H1 (cell line): ENCODE measurements around the gene CCDC88C. TPM values are rescaled to one million over a fixed set of nuclear protein-coding genes. Genes with fewer than 3 reads are reported as not detected.
"Not testable (repeated sequence)": the region's sequence is repeated elsewhere in the genome, so short reads cannot be mapped to it uniquely, and the experiment has no call there.

Experiments used
- CTCF ChIA-PET: fragments of 300-600 bp; sonication (Branson Sonifier 250); formaldehyde crosslinking; loops from one replicate; lab custom pipeline; 2021; ENCODE audit not compliant: partially characterized antibody; lab: Charles Lee
- POLR2A ChIA-PET: fragments of 300-600 bp; sonication (Branson Sonifier 250); formaldehyde crosslinking; loops from one replicate; lab custom pipeline; 2021; ENCODE audit warnings: inconsistent platforms; ENCODE audit not compliant: partially characterized antibody; lab: Charles Lee
- DNase-seq, 2 experiments: peaks; one replicate each; pipeline versions ENCODE4 v3.0.0 to v3.0.0-alpha.2; 2010 to 2022; ENCODE audit warnings: low spot score in 2 of 2, low read depth in 1 of 2, mixed read lengths in 1 of 2
- FAIRE-seq: peaks from 2 replicates; lab custom pipeline; 2011; peaks lifted over from hg19 to GRCh38; lab: Jason Lieb, UNC
- H2AFZ ChIP-seq: 2 replicates; pipeline ENCODE4 v1.8.1; 2012; ENCODE audit warnings: low read length, inconsistent platforms
- H2AK5ac ChIP-seq: 2 replicates; pipeline ENCODE4 v1.6.1; 2013; ENCODE audit warnings: low read depth, low read length
- H2BK120ac ChIP-seq: replicated peaks from 2 replicates; pipeline ENCODE3; 2013; ENCODE audit warnings: low read depth, low read length, inconsistent platforms
- H2BK12ac ChIP-seq: 2 replicates; pipeline ENCODE4 v1.6.1; 2013; ENCODE audit warnings: low read depth, low read length
- H2BK15ac ChIP-seq: 2 replicates; pipeline ENCODE4 v1.6.1; 2013; ENCODE audit warnings: low read length
- H2BK20ac ChIP-seq: 2 replicates; pipeline ENCODE4 v1.6.1; 2013; ENCODE audit warnings: low read length
- H2BK5ac ChIP-seq: 2 replicates; pipeline ENCODE4 v1.6.1; 2013; ENCODE audit warnings: low read depth, low read length
- H3K14ac ChIP-seq: 2 replicates; pipeline ENCODE4 v1.6.1; 2013; ENCODE audit warnings: inconsistent platforms; ENCODE audit not compliant: insufficient read length
- H3K18ac ChIP-seq: 2 replicates; pipeline ENCODE4 v1.6.1; 2013; ENCODE audit warnings: low read length; ENCODE audit errors: extremely low read depth
- H3K23ac ChIP-seq: 2 replicates; pipeline ENCODE4 v1.6.1; 2013; ENCODE audit warnings: inconsistent platforms; ENCODE audit not compliant: insufficient read length
- H3K23me2 ChIP-seq: 2 replicates; pipeline ENCODE4 v1.6.1; 2013; ENCODE audit warnings: low read depth, low read length
- H3K27ac ChIP-seq: 2 replicates; pipeline ENCODE4 v1.6.1; 2011; ENCODE audit warnings: low read depth, low read length, inconsistent platforms
- H3K27me3 ChIP-seq, 4 experiments: replicated peaks in 1 of 4; 1 replicate in 1 of 4; 2 replicates in 3 of 4; pipeline versions ENCODE4 v1.6.1 to v1.8.1; 2011 to 2013; ENCODE audit warnings: low read length in 3 of 4, mild to moderate bottlenecking in 3 of 4, inconsistent platforms in 2 of 4, mixed read lengths in 2 of 4, moderate library complexity in 1 of 4; ENCODE audit not compliant: control insufficient read depth in 3 of 4, insufficient read depth in 3 of 4; ENCODE audit errors: extremely low read depth in 1 of 4
- H3K36me3 ChIP-seq, 4 experiments: 2 replicates each; pipeline versions ENCODE4 v1.6.1 to v1.8.1; 2011 to 2013; ENCODE audit warnings: mild to moderate bottlenecking in 4 of 4, low read length in 3 of 4, moderate library complexity in 2 of 4, control low read depth in 1 of 4, inconsistent platforms in 1 of 4; ENCODE audit not compliant: insufficient read depth in 4 of 4, control insufficient read depth in 2 of 4
- H3K4ac ChIP-seq: replicated peaks from 2 replicates; pipeline ENCODE3; 2013; ENCODE audit warnings: low read length, low read depth, mixed read lengths, inconsistent platforms; ENCODE audit not compliant: insufficient read length
- H3K4me1 ChIP-seq, 4 experiments: replicated peaks in 1 of 4; 1 replicate in 1 of 4; 2 replicates in 3 of 4; pipeline versions ENCODE4 v1.6.1 to v1.8.1; 2011 to 2013; ENCODE audit warnings: low read length in 3 of 4, inconsistent platforms in 2 of 4, mixed read lengths in 1 of 4; ENCODE audit not compliant: insufficient read depth in 4 of 4, control insufficient read depth in 3 of 4
- H3K4me2 ChIP-seq, 2 experiments: 2 replicates each; pipeline versions ENCODE4 v1.6.1 to v1.8.1; 2011 to 2013; ENCODE audit warnings: low read depth in 2 of 2, low read length in 2 of 2, control low read depth in 1 of 2, inconsistent platforms in 1 of 2, mild to moderate bottlenecking in 1 of 2; ENCODE audit not compliant: insufficient read depth in 1 of 2
- H3K4me3 ChIP-seq, 4 experiments: fragments of 200-600, 300-600 bp in 1 of 4; sonication (generic), shearing (Covaris generic), sonication (Bioruptor Twin) in 1 of 4; 2 replicates each; pipeline versions ENCODE4 v1.5.1 to v1.8.1; 2011 to 2016; ENCODE audit warnings: low read length in 4 of 4, low read depth in 3 of 4, control low read depth in 2 of 4, inconsistent platforms in 2 of 4, mild to moderate bottlenecking in 2 of 4, mixed read lengths in 1 of 4, moderate library complexity in 1 of 4; ENCODE audit not compliant: insufficient read depth in 2 of 4; ENCODE audit errors: extremely low read depth in 1 of 4
- H3K56ac ChIP-seq: replicated peaks from 2 replicates; pipeline ENCODE3; 2013; ENCODE audit warnings: low read depth, mild to moderate bottlenecking, mixed read lengths, low read length, inconsistent platforms; ENCODE audit not compliant: insufficient read length
- H3K79me1 ChIP-seq: 2 replicates; pipeline ENCODE4 v1.6.1; 2013; ENCODE audit warnings: low read depth, low read length, control low read depth
- H3K79me2 ChIP-seq, 2 experiments: 2 replicates each; pipeline versions ENCODE4 v1.6.1 to v1.8.1; 2012 to 2013; ENCODE audit warnings: low read length in 2 of 2, mild to moderate bottlenecking in 2 of 2, inconsistent platforms in 1 of 2; ENCODE audit not compliant: insufficient read depth in 2 of 2, control insufficient read depth in 1 of 2
- H3K9ac ChIP-seq, 4 experiments: replicated peaks in 1 of 4; 1 replicate in 1 of 4; 2 replicates in 3 of 4; pipeline versions ENCODE4 v1.6.1 to v1.8.1; 2011 to 2013; ENCODE audit warnings: low read depth in 3 of 4, low read length in 3 of 4, control low read depth in 2 of 4, mild to moderate bottlenecking in 2 of 4, moderate library complexity in 2 of 4, inconsistent platforms in 1 of 4; ENCODE audit errors: extremely low read depth in 1 of 4
- H3K9me3 ChIP-seq, 2 experiments: 2 replicates each; pipeline versions ENCODE4 v1.6.1 to v1.8.1; 2012 to 2013; ENCODE audit warnings: mild to moderate bottlenecking in 2 of 2, moderate library complexity in 2 of 2, control low read depth in 1 of 2, inconsistent platforms in 1 of 2, low read depth in 1 of 2, low read length in 1 of 2, mixed read lengths in 1 of 2; ENCODE audit not compliant: insufficient read depth in 2 of 2
- H4K20me1 ChIP-seq, 2 experiments: replicated peaks in 1 of 2; 2 replicates each; pipeline versions ENCODE3 to v1.8.1; 2011 to 2013; ENCODE audit warnings: inconsistent platforms in 2 of 2, low read length in 2 of 2, mild to moderate bottlenecking in 1 of 2; ENCODE audit not compliant: insufficient read depth in 2 of 2, control insufficient read depth in 1 of 2
- H4K5ac ChIP-seq: 2 replicates; pipeline ENCODE4 v1.6.1; 2013; ENCODE audit warnings: low read length, low read depth, mixed read lengths, inconsistent platforms; ENCODE audit not compliant: insufficient read length
- H4K8ac ChIP-seq: 2 replicates; pipeline ENCODE4 v1.8.0; 2013; ENCODE audit warnings: mild to moderate bottlenecking, moderate library complexity, low read length, inconsistent platforms; ENCODE audit not compliant: insufficient read depth; ENCODE audit errors: extremely low read depth
- H4K91ac ChIP-seq: replicated peaks from 2 replicates; pipeline ENCODE3; 2013; ENCODE audit warnings: low read length, mixed read lengths, inconsistent platforms; ENCODE audit not compliant: insufficient read length
- WGBS, 2 experiments: shearing (Covaris generic) in 1 of 2; methylation state at CpG; one replicate each; pipeline versions ENCODE4 v1.1.6 to v1.1.7; 2013 to 2015; ENCODE audit warnings: low lambda C conversion rate in 2 of 2, mixed read lengths in 2 of 2, inconsistent platforms in 1 of 2, low coverage in 1 of 2, missing lambda C conversion rate in 1 of 2; ENCODE audit not compliant: insufficient replicate concordance in 2 of 2, insufficient coverage in 1 of 2, insufficient read length in 1 of 2; ENCODE audit errors: extremely low coverage in 1 of 2, missing lambda C conversion rate in 1 of 2; 5-methylcytosine and 5-hydroxymethylcytosine counted together
- polyA plus RNA-seq, 7 experiments: library from polyadenylated mRNA; depleted of rRNA in 3 of 7; stranded (reverse) in 5 of 7; unstranded in 2 of 7; fragments of >200 nt in 5 of 7; fragments of 200-250 nt in 2 of 7; gene quantifications; 1 replicate in 5 of 7; 2 replicates in 1 of 7; 4 replicates in 1 of 7; pipeline versions ENCODE4 v1.2.1 to v1.2.3, GENCODE V29; 2011 to 2013; ENCODE audit warnings: missing spikeins in 2 of 7, mixed read lengths in 2 of 7
- total RNA-seq: library from RNA; stranded (reverse); fragmentation: NEBNext Ultra II Directional; extraction: Animal tissue kit (Norgen Biotek cat#: 25700); gene quantifications from 2 replicates; pipeline ENCODE4 v1.2.1, GENCODE V29; 2021

Gene CCDC88C
- total and polyA plus RNA-seq, 2 of the 8 experiments (the other 6 are each of a cell fraction or from before 2014, with no cell fraction given) = 10.3 to 57.7 TPM

GRCh38 chr14:91266276-91266675, 151.3 kb downstream of the CCDC88C start:
- H2AFZ ChIP-seq, H3K23ac ChIP-seq, H4K5ac ChIP-seq, H3K4me1 ChIP-seq, H2AK5ac ChIP-seq, H3K36me3 ChIP-seq, H4K20me1 ChIP-seq, H3K9ac ChIP-seq, H2BK120ac ChIP-seq, H3K23me2 ChIP-seq, H3K4ac ChIP-seq, H2BK5ac ChIP-seq, H3K79me1 ChIP-seq, H3K56ac ChIP-seq, H2BK20ac ChIP-seq, H2BK15ac ChIP-seq, POLR2A ChIA-PET, H3K18ac ChIP-seq, FAIRE-seq, H4K91ac ChIP-seq, H3K4me2 ChIP-seq, H2BK12ac ChIP-seq, H3K27ac ChIP-seq, H3K9me3 ChIP-seq, DNase-seq, H3K4me3 ChIP-seq, H3K14ac ChIP-seq, H3K79me2 ChIP-seq, H4K8ac ChIP-seq: not testable (repeated sequence)
- H3K27me3 ChIP-seq = peaks cover 0 to 27% (median 21%) of the 10 kb centered on the region in 4 experiments; a peak in 6 of 7 replicates
- CTCF ChIA-PET = interaction anchor here (1.0 to 4.4 kb wide), 5 partner anchors 9 to 93 kb away, joined by 3 to 20 read pairs (median 4); no protein-coding TSS in a partner anchor
- WGBS, 2 experiments = 92% methylated on average over 15 of the region's 15 CpGs; no CpG with 5 or more reads in 1 of the 2 experiments
